A673 (cell line): ENCODE data around the gene DCLK2.

Experiments used
- CTCF ChIP-seq: fragments of 300-800, 200-600 bp; sonication (generic); conservative IDR thresholded peaks from 2 replicates; pipeline ENCODE4 v1.5.1; 2017; ENCODE audit warnings: low read depth, mild to moderate bottlenecking, antibody characterized with exemption, low read length, moderate library complexity, mixed read lengths
- EZH2 ChIP-seq: fragments of 200-600 bp; sonication (generic); IDR thresholded peaks from 2 replicates; pipeline ENCODE4 v1.6.1; 2017; ENCODE audit warnings: borderline replicate concordance, low read depth, mild to moderate bottlenecking, mixed read lengths, antibody characterized with exemption, low read length; ENCODE audit not compliant: poor library complexity, severe bottlenecking

GRCh38 chr4:150108691-150109090 lies 30.4 kb downstream of the DCLK2 start:
- TF ChIP-seq CTCF (no peak), EZH2 (no peak)
